Glomerular visceral epithelial cell (primary cell): ENCODE data around the gene ZC3H7A.

Experiments
- DNase-seq: peaks from one replicate; pipeline ENCODE4 v3.0.0-alpha.2; 2016; ENCODE audit errors: extremely low spot score

Gene ZC3H7A

DNA sequence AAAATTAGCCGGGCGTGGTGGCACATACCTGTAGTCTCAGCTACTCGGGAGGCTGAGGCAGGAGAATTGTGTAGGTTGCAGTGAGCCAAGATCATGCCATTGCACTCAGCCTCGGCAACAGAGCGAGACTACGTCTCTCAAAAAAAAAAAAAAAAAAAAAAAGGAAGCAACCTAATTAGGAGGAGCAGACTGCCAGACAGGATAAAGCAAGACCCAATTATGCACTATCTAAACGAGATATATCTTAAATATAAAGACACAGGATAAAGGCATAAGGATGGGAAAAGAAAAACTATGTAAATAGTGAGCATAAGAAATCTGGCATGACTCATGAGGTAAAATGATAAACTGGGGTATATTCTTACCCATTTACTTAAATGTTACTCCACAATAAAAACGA lies 59.3 kb downstream of the ZC3H7A start:
- no peak for DNase-seq

DNA sequence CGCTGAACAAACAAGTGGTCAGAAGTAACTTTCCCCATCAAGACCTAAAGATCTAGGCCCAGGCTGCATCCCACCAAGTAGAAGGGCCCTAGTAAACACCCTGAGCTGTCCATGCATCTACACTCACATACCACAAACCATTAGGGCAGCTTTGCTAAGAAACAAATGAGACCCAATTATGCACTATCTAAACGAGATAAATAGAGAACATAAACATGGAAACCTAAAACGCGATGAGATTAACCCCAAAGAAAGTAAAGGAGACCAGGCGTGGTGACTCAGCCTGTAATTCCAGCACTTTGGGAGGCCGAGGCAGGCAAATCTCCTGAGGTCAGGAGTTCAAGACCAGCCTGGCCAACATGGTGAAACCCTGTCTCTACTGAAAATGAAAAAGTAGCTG lies 60.2 kb downstream of the ZC3H7A start:
- DNase-seq = no peak

- no peak for DNase-seq
Observed at GRCh38 chr16:11735787-11736186, 61.3 kb downstream of the ZC3H7A start.

DNA sequence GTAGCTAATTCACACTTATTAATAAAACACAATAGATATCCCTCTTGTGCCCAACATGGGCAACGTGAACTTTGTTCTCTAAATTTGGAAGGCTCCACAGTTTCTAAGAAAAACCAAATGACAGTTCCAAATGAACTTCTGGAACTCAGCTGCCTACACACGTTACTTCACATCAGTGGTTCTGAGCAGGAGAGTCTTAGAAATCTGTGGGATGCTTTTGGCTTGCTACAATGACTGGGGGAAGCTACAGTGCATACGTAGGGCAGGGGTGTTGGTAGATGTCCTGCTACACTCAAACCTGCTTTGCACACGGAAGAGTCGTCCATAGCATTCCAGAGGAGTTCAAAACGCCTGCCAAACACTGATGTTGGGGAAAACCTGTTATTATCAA lies 62.4 kb downstream of the ZC3H7A start:
- no peak for DNase-seq

GRCh38 chr16:11734025-11734652 lies 62.9 kb downstream of the ZC3H7A start:
- DNase-seq = no peak

DNA sequence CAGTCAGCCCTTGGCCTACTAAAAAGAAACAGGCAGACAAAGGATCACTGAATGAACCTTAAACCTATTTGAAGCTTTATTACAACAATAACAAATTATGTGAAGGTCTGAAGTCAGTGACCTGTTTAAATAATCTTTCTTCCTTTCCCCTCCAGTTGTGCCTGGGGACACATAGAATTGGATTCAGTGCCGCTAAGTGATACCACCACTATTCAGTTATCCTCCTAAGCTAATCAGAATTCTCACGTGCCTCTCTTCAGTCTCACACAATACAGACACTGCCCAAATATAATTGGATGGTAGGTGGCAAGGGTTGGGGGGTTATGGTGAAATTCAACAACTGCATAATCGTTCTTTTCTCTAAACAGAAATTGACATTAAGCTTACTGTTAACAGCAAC lies 65.8 kb downstream of the ZC3H7A start:
- DNase-seq = no peak

DNA sequence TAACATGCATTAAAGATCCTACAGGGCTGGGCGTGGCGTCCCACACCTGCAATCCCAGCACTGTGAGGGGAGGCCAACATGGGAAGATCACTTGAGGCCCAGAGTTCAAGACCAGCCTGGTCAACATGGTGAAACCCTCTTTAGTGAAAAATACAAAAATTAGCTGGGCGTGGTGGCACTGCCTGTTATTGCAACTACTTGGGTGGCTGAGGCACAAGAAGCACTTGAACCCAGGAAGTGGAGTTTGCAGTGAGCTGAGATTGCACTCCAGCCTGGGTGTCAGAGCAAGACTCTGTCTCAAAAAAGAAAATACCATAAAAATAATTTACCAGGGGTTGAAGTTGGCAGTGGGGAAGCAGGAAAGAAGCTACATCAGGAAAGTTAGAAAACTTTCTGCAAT lies 67.3 kb downstream of the ZC3H7A start:
- DNase-seq = no peak

DNA sequence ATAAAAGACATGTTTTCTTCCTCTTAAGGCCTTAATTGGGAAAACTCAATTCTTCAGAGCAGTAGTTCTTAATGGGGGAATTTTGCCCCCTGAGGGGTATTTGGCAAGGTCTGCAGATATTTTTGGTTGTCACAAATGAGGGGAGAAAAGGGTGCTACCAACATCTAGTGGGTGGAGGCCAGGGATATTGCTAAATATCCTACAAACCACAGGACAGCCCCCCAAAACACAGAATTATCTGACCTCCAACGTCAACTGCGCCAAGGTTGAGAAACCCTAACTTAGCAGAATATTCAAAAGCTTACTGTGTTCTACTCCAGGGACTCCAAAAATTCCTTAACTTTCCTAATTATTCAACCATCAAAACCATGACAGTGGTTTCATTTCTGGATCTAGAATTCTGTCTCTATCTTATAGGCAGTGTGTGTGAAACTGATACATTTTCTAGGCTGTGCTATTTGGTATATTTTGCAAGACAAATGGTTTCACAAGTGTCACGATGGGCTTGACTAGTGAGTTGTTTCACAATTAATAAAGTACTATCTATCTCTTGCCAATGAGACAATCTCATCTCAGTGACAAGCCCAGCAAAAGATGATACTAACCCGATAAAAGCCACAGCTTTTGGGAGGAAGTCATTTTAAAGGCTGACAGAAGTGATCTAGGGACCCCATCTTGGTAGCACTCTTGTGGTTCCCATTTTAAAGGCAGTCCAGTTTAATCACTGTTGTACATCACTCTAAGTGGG lies 69.1 kb downstream of the ZC3H7A start:
- DNase-seq = no peak

- peak; percentile 35 for DNase-seq
Observed at GRCh38 chr16:11726008-11726407, 71.0 kb downstream of the ZC3H7A start.

- DNase-seq = no peak
Observed at GRCh38 chr16:11725457-11725856, 71.6 kb downstream of the ZC3H7A start.

GRCh38 chr16:11722468-11722808 lies 74.6 kb downstream of the ZC3H7A start:
- DNase-seq = no peak

GRCh38 chr16:11721781-11722467 lies 75.1 kb downstream of the ZC3H7A start:
- DNase-seq = no peak

DNA sequence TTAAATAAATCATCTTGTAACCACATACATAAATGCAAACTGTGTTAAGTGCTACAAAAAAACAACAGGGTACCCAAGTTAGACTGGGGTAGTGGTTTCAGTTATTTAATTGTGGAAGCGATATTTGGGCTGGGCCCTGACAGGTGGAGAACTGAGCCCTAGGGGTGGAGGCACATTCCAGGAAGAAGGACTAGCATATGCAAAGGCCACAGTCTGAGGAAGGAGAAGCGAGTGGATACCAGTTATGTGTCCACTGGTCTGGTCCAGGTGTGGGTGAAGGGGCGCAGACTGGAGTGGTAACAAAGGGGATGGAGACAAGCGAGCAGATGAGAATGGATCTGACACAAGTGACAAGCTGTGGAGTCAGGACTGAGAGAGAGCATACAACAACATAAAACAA lies 77.3 kb downstream of the ZC3H7A start:
- DNase-seq = no peak

- no peak for DNase-seq
Observed at GRCh38 chr16:11719171-11719570, 77.9 kb downstream of the ZC3H7A start.

GRCh38 chr16:11717811-11718210 lies 79.2 kb downstream of the ZC3H7A start:
- no peak for DNase-seq

DNA sequence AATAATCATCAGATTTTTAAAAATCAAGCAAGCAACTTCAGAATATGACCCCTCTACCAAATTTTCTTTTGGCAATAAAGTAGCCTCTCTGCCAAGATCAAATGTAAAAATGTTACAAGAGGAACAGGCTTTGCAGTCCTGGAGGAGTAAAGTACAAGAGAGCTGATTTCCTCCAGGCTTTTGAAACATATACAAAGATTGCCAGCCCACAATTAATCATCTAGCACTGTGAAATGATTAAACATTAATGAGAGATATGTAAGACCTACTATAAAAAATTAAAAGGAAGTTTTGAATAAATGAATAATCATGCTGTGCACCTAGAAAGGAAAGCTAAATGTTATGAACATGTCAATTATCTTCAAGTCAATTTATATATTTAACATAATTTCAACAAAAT lies 80.7 kb downstream of the ZC3H7A start:
- DNase-seq = no peak

DNA sequence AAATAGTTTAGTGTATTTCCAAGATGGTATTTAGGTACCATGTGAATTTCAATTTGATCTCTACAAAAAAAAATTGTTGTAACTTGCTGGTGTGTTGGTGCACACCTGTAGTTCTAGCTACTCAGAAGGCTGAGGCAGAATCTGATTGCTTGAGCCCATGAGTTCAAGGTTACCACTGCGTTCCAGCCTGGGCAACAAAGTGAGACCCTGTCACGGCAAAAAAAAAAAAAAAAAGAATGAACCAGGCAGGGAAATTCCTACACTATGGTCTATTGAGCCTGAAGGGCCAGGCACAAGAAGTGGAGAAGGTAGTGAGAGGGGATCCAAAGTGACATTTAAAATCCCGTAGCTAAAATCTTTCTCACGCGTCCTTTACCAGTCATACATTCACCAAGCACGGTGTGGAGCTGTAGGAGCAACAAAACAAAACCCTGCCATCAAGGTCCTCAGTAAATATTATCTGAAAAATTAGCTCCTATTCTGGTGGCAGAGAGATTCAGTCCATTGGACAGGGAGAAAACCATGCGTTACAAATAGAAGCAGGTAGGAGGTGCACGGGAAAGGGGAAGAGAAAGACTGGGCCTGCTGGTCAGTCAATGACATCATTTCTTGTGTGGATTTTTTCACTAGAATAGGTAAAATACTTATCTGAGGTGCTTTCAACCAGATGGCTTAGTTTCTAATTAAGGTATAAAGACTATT lies 81.7 kb downstream of the ZC3H7A start:
- no peak for DNase-seq

DNA sequence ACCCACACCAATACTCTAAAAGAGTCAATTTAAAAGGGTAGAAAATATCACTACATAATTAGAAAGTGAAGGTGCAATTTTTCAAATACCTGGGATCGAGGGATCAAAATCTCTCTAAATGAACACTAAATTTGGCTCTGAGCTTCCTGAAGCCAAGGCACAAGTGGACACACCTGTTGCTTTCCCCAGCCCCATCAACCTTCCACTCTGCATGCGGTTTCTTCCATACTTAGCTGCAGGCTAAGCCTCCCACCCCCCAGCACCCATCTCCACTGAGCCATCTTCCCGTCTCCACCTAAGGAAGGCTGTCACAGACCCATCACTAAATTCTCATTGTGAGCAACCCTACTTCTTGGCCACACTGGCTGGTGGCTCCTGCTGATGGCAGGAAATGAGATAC lies 84.9 kb downstream of the ZC3H7A start:
- no peak for DNase-seq

DNA sequence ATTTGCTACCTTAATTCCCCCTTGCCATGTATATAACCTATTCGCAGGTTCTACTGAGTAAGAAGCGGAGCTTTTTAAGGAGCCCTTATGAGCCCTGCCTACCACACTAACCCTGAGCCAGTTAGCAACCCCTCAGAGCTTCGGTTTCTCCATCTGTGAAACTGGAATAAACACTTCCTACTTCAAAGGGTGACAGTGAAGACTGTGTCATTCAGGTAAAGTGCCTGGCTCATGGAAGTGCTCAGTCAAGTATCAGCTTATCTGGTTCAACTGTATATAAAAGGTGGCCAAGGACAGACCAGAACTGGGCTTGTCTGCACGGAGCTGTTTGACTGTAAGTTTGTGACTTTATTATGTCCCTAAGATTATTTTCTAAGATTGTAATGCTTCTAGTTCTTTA lies 85.4 kb downstream of the ZC3H7A start:
- DNase-seq = no peak

DNA sequence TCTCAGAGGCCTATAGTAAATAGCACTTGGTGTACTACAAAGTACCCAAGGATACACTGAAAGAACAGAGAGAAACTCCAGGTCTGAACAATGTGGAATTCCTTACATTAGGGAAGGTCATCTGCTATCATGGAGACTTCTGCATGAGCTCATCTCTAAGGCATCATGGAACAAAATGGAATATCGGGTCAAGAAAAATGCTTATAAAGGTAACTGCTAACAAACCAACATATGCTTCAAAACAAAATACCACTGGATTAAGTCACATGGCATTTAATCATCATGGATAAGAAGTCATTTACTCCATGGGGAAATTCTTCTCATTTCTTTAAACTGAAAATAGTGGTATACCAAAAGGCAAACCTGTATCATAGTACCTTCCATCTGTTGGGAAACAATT lies 88.6 kb downstream of the ZC3H7A start:
- DNase-seq = no peak

GRCh38 chr16:11707679-11708197 lies 89.3 kb downstream of the ZC3H7A start:
- no peak for DNase-seq

DNA sequence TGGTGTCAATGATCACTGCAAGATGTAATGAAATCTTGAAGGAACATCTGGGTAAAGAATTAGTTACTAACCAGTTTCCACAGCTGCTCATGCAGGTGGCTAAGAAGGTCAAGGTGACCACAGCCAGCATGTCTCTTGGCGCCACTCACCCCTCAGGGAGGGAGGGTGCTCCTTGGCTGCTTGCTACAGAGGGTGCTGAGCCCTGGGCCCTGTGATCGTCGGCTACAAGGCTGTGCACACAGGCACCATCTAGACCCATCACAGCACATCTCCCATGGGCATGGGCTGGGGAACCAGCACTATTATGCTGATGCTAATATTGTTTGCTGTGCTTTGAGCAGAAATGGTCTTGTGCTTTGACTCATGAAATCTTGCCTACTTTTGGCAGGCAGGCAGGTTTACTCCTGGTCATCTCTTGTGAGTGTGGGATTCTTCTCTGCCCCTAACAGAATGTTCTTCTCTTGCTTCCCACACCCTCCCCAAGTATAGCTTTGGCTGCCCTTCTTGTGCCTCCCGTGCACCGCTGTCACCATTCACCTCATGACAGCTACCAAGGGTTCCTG lies 90.8 kb downstream of the ZC3H7A start:
- no peak for DNase-seq
